Mesendoderm (in vitro differentiated cells): Measurements from ENCODE around the gene GABBR2.
A peak's percentile ranks its signal among the peaks of the same experiment; 100 is the strongest.

Experiments
- DNase-seq: peaks from one replicate; pipeline ENCODE4 v3.0.0; 2013
- H2AK5ac ChIP-seq: 2 replicates; pipeline ENCODE4 v1.6.1; 2013; ENCODE audit warnings: low read length, inconsistent platforms
- H2BK120ac ChIP-seq: 2 replicates; pipeline ENCODE4 v1.6.1; 2013; ENCODE audit warnings: low read depth, mild to moderate bottlenecking, low read length, moderate library complexity, mixed read lengths
- H2BK15ac ChIP-seq: replicated peaks from 2 replicates; pipeline ENCODE4 v1.6.1; 2013; ENCODE audit warnings: low read depth, mild to moderate bottlenecking, moderate library complexity
- H2BK5ac ChIP-seq: 2 replicates; pipeline ENCODE4 v1.6.1; 2013; ENCODE audit warnings: low read length, inconsistent platforms
- H3K18ac ChIP-seq: 2 replicates; pipeline ENCODE4 v1.6.1; 2013; ENCODE audit warnings: mild to moderate bottlenecking, low read length, mixed read lengths
- H3K23ac ChIP-seq: one replicate; pipeline ENCODE4 v1.6.1; 2013; ENCODE audit warnings: low read length
- H3K27ac ChIP-seq: 2 replicates; pipeline ENCODE4 v1.5.1; 2013; ENCODE audit warnings: low read depth, mild to moderate bottlenecking, inconsistent platforms, low read length, moderate library complexity
- H3K27me3 ChIP-seq: 2 replicates; pipeline ENCODE4 v1.6.1; 2013; ENCODE audit warnings: low read length, control low read depth, mild to moderate bottlenecking, inconsistent platforms; ENCODE audit not compliant: insufficient read depth, poor library complexity
- H3K36me3 ChIP-seq: 2 replicates; pipeline ENCODE4 v1.6.1; 2013; ENCODE audit warnings: low read length, inconsistent platforms; ENCODE audit not compliant: control insufficient read depth, insufficient read depth
- H3K4ac ChIP-seq: one replicate; pipeline ENCODE4 v1.6.1; 2013; ENCODE audit warnings: low read depth, mild to moderate bottlenecking, low read length, moderate library complexity
- H3K4me1 ChIP-seq: 2 replicates; pipeline ENCODE4 v1.6.1; 2013; ENCODE audit warnings: low read depth, low read length, inconsistent platforms; ENCODE audit not compliant: control insufficient read depth
- H3K4me2 ChIP-seq: 2 replicates; pipeline ENCODE4 v1.6.1; 2013; ENCODE audit warnings: low read length
- H3K4me3 ChIP-seq: 2 replicates; pipeline ENCODE4 v1.5.1; 2013; ENCODE audit warnings: mild to moderate bottlenecking, low read length
- H3K56ac ChIP-seq: one replicate; pipeline ENCODE4 v1.6.1; 2013; ENCODE audit warnings: low read length
- H3K79me1 ChIP-seq: 2 replicates; pipeline ENCODE4 v1.6.1; 2013; ENCODE audit warnings: low read length, inconsistent platforms
- H3K79me2 ChIP-seq: 2 replicates; pipeline ENCODE4 v1.6.1; 2013; ENCODE audit warnings: mild to moderate bottlenecking, low read length; ENCODE audit not compliant: control insufficient read depth, insufficient read depth
- H3K9ac ChIP-seq: 2 replicates; pipeline ENCODE4 v1.6.1; 2013; ENCODE audit warnings: low read length, inconsistent platforms
- H4K5ac ChIP-seq: one replicate; pipeline ENCODE4 v1.6.1; 2013; ENCODE audit warnings: low read length
- H4K8ac ChIP-seq: one replicate; pipeline ENCODE4 v1.6.1; 2013; ENCODE audit warnings: low read depth, mild to moderate bottlenecking, control low read depth, low read length, moderate library complexity
- WGBS: extraction: QIAGEN DNeasy Blood & Tissue Kit; methylation state at CpG from one replicate; pipeline ENCODE4 v1.1.7; 2013; ENCODE audit warnings: low lambda C conversion rate, missing lambda C conversion rate; ENCODE audit not compliant: insufficient coverage; ENCODE audit errors: extremely low coverage; 5-methylcytosine and 5-hydroxymethylcytosine counted together

Gene GABBR2

GRCh38 chr9:98530806-98531386 is 177.8 kb downstream of the GABBR2 start:
- Histone ChIP-seq H3K36me3 (no peaks in the 10 kb centered on the region), H3K79me2 (no peaks in the 10 kb centered on the region), H4K8ac (no peak overlapping the region), H3K27ac (no peak overlapping the region), H3K23ac (no peak overlapping the region), H3K4me3 (no peak overlapping the region), H3K56ac (no peak overlapping the region), H3K4me1 (no peaks in the 10 kb centered on the region), H2BK120ac (no peak overlapping the region), H3K27me3 (no peaks in the 10 kb centered on the region), H3K18ac (no peak overlapping the region), H2BK5ac (no peak overlapping the region), H3K9ac (no peak overlapping the region), H2BK15ac (no peak overlapping the region), H4K5ac (no peak overlapping the region), H3K4me2 (no peak overlapping the region), H3K79me1 (no peaks in the 10 kb centered on the region), H3K4ac (no peak overlapping the region), H2AK5ac (no peak overlapping the region)
- no peak for DNase-seq
- WGBS, result no CpG with 5 or more reads among the region's 6 CpGs

DNA sequence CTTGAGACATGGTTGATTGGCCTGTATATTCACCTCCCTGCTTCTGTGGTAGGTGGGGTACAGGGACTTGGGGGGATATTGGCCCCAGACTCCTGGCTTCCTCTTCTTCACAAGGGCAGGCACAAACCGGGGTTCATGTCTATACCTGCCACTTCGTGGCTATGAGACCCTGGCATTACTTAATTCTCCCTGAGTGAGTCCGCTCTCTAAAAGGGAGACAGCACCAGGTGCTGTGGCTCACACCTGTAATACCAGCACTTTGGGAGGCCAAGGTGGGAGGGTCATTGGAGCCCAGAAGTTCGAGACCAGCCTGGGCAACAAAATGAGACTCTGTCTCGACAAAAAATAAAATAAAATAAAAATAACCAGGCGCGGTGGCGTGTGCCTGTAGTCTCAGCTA is 178.5 kb downstream of the GABBR2 start:
- no peak overlapping the region for H3K23ac ChIP-seq
- no CpG with 5 or more reads among the region's 8 CpGs for WGBS

DNA sequence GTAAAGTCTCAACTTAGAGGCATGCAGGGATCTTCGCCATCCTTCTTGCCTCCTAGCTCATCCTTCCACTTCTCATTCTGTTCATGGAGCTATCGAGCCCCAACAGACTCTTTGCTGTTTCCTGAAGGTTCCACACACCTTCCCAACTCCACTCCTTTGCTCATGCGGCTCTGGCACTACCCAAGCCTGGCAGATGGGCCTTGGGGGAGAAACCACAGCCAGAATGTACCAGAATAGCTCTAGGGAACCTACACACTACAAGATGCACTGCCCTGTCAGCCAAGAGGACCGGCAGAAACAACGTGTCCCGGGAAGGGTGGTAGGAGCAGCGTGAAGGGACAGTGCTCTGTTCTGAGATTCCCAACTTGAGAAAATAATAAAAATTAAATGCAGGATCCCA is 178.9 kb downstream of the GABBR2 start:
- no peak overlapping the region for H2AK5ac ChIP-seq

More for the DNA sequence above, 178.5 kb downstream of the GABBR2 start:
- Histone ChIP-seq H3K9ac (no peak overlapping the region), H3K4ac (no peak overlapping the region), H3K18ac (no peak overlapping the region), H2BK15ac (no peak overlapping the region), H3K27ac (no peak overlapping the region), H3K56ac (no peak overlapping the region), H3K4me1 (no peaks in the 10 kb centered on the region), H3K79me2 (no peaks in the 10 kb centered on the region), H3K36me3 (no peaks in the 10 kb centered on the region), H3K4me3 (no peak overlapping the region), H3K4me2 (no peak overlapping the region), H3K79me1 (no peaks in the 10 kb centered on the region), H2BK5ac (no peak overlapping the region), H4K8ac (no peak overlapping the region), H4K5ac (no peak overlapping the region), H3K27me3 (no peaks in the 10 kb centered on the region), H2BK120ac (no peak overlapping the region), H2AK5ac (no peak overlapping the region)
- no peak for DNase-seq

GRCh38 chr9:98523231-98523901 is 185.4 kb downstream of the GABBR2 start:
- Histone ChIP-seq H3K23ac (no peak overlapping the region), H4K8ac (no peak overlapping the region), H3K9ac (no peak overlapping the region), H2BK15ac (no peak overlapping the region), H3K27me3 (no peaks in the 10 kb centered on the region), H3K4me3 (no peak overlapping the region), H3K79me2 (no peaks in the 10 kb centered on the region), H3K56ac (no peak overlapping the region), H3K4ac (no peak overlapping the region), H3K27ac (no peak overlapping the region), H2BK120ac (no peak overlapping the region), H4K5ac (no peak overlapping the region), H3K18ac (no peak overlapping the region), H3K79me1 (no peaks in the 10 kb centered on the region), H2AK5ac (no peak overlapping the region), H3K4me1 (no peaks in the 10 kb centered on the region), H3K36me3 (no peaks in the 10 kb centered on the region), H2BK5ac (no peak overlapping the region), H3K4me2 (no peak overlapping the region)
- no CpG with 5 or more reads among the region's 5 CpGs for WGBS
- DNase-seq, result peak; percentile 82

More for the DNA sequence above, 178.9 kb downstream of the GABBR2 start:
- Histone ChIP-seq H3K27ac (no peak overlapping the region), H3K27me3 (no peaks in the 10 kb centered on the region), H3K9ac (no peak overlapping the region), H3K23ac (no peak overlapping the region), H3K4me3 (no peak overlapping the region), H3K18ac (no peak overlapping the region), H4K5ac (no peak overlapping the region), H4K8ac (no peak overlapping the region), H3K36me3 (no peaks in the 10 kb centered on the region), H3K79me2 (no peaks in the 10 kb centered on the region), H2BK5ac (no peak overlapping the region), H3K56ac (no peak overlapping the region), H3K79me1 (no peaks in the 10 kb centered on the region), H3K4me1 (no peaks in the 10 kb centered on the region), H2BK120ac (no peak overlapping the region), H3K4me2 (no peak overlapping the region), H2BK15ac (no peak overlapping the region), H3K4ac (no peak overlapping the region)
- DNase-seq, result no peak
- no CpG with 5 or more reads among the region's 7 CpGs for WGBS

GRCh38 chr9:98522487-98522886 is 186.2 kb downstream of the GABBR2 start:
- Histone ChIP-seq H3K9ac (no peak overlapping the region), H3K56ac (no peak overlapping the region), H2BK5ac (no peak overlapping the region), H3K4me2 (no peak overlapping the region), H3K4me1 (no peaks in the 10 kb centered on the region), H2BK15ac (no peak overlapping the region), H4K5ac (no peak overlapping the region), H3K79me2 (no peaks in the 10 kb centered on the region), H3K4ac (no peak overlapping the region), H2AK5ac (no peak overlapping the region), H3K27me3 (no peaks in the 10 kb centered on the region), H4K8ac (no peak overlapping the region), H3K79me1 (no peaks in the 10 kb centered on the region), H3K36me3 (no peaks in the 10 kb centered on the region), H2BK120ac (no peak overlapping the region), H3K23ac (no peak overlapping the region), H3K4me3 (no peak overlapping the region), H3K27ac (no peak overlapping the region), H3K18ac (no peak overlapping the region)
- DNase-seq, result no peak

DNA sequence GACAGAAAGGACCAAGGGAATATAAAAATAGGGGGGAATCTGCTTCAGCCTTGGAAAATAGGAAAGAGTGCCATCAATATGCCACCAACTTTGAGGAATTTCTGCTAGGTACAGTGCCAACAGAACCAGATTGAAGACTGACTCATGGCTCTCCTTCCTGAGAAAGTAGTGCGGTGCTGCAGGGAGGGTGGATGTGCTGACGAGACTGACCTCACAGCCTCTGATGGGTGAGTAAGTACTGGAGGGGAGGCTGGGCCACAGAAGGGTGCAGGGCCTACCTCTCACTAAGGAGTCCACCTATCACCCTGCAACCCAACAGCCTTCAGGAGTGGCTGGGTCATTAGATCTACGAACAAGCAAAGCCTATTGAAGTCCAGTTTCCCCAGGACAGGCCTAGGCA is 187.6 kb downstream of the GABBR2 start:
- Histone ChIP-seq H4K8ac (no peak overlapping the region), H2AK5ac (no peak overlapping the region)
- WGBS, result no CpG with 5 or more reads among the region's 3 CpGs

More for the DNA sequence above, 187.6 kb downstream of the GABBR2 start:
- Histone ChIP-seq H3K4ac (no peak overlapping the region), H4K5ac (no peak overlapping the region), H3K18ac (no peak overlapping the region), H2BK15ac (no peak overlapping the region), H3K79me1 (no peaks in the 10 kb centered on the region), H3K79me2 (no peaks in the 10 kb centered on the region), H2BK5ac (no peak overlapping the region), H3K36me3 (no peaks in the 10 kb centered on the region), H3K9ac (no peak overlapping the region), H3K27ac (no peak overlapping the region), H3K56ac (no peak overlapping the region), H2BK120ac (no peak overlapping the region), H3K4me2 (no peak overlapping the region), H3K27me3 (no peaks in the 10 kb centered on the region), H3K23ac (no peak overlapping the region), H3K4me3 (no peak overlapping the region), H3K4me1 (no peaks in the 10 kb centered on the region)
- no peak for DNase-seq
